Measurements from ENCODE around the gene PPIL3. TPM values are rescaled to one million over a fixed set of nuclear protein-coding genes. Genes with fewer than 3 reads are reported as not detected.

The PPIL3 gene
- total and polyA plus RNA-seq, 9 donors = 19.1 to 64.7 (median 38.4) TPM

DNA sequence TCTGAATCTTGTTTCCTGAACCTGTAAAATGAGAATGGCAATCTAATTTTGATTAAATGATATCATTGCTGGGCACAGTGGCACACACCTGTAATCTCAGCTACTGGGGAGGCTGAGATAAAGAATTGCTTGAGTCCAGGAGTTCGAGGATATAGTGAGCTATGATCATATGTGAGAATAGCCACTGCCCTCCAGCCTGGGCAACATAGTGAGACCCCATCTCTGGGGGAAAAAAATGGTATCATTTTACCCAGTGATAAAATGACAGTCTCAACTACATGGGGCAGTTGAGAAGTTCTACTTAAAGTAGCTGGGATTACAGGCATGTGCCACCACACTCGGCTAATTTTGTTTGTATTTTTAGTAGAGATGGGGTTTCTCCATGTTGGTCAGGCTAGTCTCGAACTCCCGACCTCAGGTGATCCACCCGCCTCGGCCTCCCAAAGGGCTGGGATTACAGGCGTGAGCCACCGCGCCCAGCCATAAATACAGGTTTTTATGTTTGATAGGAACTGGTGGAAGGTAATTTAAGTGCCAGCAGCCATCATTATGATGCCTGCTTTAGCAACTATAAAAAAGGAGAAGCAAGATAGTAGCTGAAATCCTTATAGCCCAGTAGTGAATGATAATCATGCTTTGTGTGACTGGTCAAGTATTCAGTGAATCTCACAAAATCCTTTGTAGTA, 60.2 kb downstream of the PPIL3 start:
- Histone ChIP-seq H3K9me3 (no peaks in the 10 kb centered on the region), H3K36me3 (no peaks in the 10 kb centered on the region), H3K27me3 (no peaks in the 10 kb centered on the region), H3K27ac (peak overlapping the region in 1 of 2 donors; percentile 60), H3K4me3 (no peak overlapping the region), H3K4me1 (ENCODE audit: insufficient read depth) (peaks cover 18% of the 10 kb centered on the region)
- DNase-seq = no peak
- 92 to 95% (median 94%) methylated on average over 9 of the region's 9 CpGs for whole genome bisulfite sequencing, 3 donors
- TF ChIP-seq POLR2A (IDR thresholded peaks at IDR 0.05) (no peak), EP300 (IDR thresholded peaks at IDR 0.05) (no peak)
- TF ChIP-seq, protein P1, sequence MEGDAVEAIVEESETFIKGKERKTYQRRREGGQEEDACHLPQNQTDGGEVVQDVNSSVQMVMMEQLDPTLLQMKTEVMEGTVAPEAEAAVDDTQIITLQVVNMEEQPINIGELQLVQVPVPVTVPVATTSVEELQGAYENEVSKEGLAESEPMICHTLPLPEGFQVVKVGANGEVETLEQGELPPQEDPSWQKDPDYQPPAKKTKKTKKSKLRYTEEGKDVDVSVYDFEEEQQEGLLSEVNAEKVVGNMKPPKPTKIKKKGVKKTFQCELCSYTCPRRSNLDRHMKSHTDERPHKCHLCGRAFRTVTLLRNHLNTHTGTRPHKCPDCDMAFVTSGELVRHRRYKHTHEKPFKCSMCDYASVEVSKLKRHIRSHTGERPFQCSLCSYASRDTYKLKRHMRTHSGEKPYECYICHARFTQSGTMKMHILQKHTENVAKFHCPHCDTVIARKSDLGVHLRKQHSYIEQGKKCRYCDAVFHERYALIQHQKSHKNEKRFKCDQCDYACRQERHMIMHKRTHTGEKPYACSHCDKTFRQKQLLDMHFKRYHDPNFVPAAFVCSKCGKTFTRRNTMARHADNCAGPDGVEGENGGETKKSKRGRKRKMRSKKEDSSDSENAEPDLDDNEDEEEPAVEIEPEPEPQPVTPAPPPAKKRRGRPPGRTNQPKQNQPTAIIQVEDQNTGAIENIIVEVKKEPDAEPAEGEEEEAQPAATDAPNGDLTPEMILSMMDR (IDR thresholded peaks at IDR 0.05) = no peak
- intact Hi-C loops (cut with DNase I) = loop anchor here in 1 of 4 donors (5.0 kb wide), 1 partner anchor 256 kb away; no protein-coding TSS in a partner anchor

DNA sequence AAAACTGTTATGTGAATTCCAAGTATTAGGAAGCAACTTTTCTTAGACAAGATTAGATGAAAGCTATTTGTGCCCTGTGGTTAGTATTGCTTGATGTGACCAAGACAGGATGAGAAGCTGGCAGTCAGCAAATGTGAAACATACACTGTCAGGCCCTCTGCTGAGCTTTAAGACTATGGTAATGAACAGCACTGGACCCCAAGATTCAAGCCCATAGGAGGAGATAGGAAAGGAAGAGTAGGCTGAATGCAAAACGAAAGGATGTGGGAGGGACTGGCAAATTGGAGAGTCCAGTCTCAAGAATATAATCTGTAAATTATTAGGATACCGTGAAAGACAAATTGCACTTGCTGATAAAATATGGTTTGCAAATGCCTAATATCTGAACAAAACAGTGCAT, 60.8 kb downstream of the PPIL3 start:
- Histone ChIP-seq H3K27me3 (no peaks in the 10 kb centered on the region), H3K4me1 (ENCODE audit: insufficient read depth) (peaks cover 18% of the 10 kb centered on the region), H3K9me3 (no peaks in the 10 kb centered on the region), H3K36me3 (no peaks in the 10 kb centered on the region), H3K27ac (peak overlapping the region in 1 of 2 donors; percentile 60), H3K4me3 (no peak overlapping the region)
- TF ChIP-seq POLR2A (IDR thresholded peaks at IDR 0.05) (no peak), EP300 (IDR thresholded peaks at IDR 0.05) (no peak)
- TF ChIP-seq, protein P1 (IDR thresholded peaks at IDR 0.05) = no peak
- DNase-seq = no peak
- 25 to 36% (median 27%) methylated on average over 2 of the region's 2 CpGs for WGBS, 3 donors
- intact Hi-C loops (cut with DNase I) = loop anchor here in 1 of 4 donors (5.0 kb wide), 1 partner anchor 256 kb away; no protein-coding TSS in a partner anchor

DNA sequence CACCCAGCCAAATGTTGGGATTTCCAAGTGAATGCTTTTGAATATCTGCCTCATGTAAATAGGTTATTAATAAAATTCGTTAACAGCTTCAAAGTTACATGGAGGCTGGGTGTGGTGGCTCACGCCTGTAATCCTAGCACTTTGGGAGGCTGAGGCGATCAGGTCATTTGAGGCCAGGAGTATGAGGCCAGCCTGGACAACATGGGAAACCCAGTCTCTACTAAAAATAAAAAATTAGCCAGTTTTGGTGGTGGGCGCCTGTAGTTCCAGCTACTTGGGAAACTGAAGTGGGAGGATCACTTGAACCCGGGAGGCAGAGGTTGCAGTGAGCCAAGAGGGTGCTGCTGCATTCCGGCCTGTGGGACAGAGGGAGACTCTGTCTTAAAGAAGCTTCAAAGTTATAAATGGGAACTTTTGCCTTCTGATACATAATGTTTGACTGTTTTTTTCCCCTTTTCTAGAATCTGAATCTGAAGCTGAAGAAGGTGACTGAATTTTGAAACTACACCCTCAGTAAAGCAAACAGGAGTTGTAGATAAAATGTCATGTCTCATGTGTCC, 67.1 kb downstream of the PPIL3 start:
- Histone ChIP-seq H3K4me1 (ENCODE audit: insufficient read depth) (peaks cover 4% of the 10 kb centered on the region), H3K27ac (no peak overlapping the region), H3K36me3 (no peaks in the 10 kb centered on the region), H3K4me3 (no peak overlapping the region), H3K9me3 (no peaks in the 10 kb centered on the region), H3K27me3 (no peaks in the 10 kb centered on the region)
- TF ChIP-seq EP300 (IDR thresholded peaks at IDR 0.05) (no peak), POLR2A (IDR thresholded peaks at IDR 0.05) (no peak)
- TF ChIP-seq, protein P1 (IDR thresholded peaks at IDR 0.05) = no peak
- intact Hi-C loops (cut with DNase I) = no loop called here
- no peak for DNase-seq
- WGBS, 3 donors = 74 to 82% (median 77%) methylated on average over 6 of the region's 6 CpGs

Small RNA genes within 50 kb of the gene (small RNA-seq; reads per million reads assigned to genes)
- gene RF00019 = not detected
- not detected for gene RNA5SP115
- gene RNU6-312P = not detected
- not detected for gene RNU6-31P
- not detected for gene RNU6-762P

Other genes with a start within 250 kb of the PPIL3 start
- 100 to 1,000 TPM; 104 to 278 (median 156) TPM for gene BZW1, start 77.2 kb downstream of the PPIL3 start, total RNA-seq
- 100 to 1,000 TPM in 1 of 2 donors, 10 to 100 TPM in 1; 47.0 to 119 TPM for gene BZW1, start 77.2 kb downstream of the PPIL3 start, polyA plus RNA-seq
- gene CLK1, start 24.4 kb downstream of the PPIL3 start, total RNA-seq = 100 to 1,000 TPM in 6 of 7 donors, 10 to 100 TPM in 1; 88.3 to 266 (median 131) TPM
- gene CLK1, start 24.4 kb downstream of the PPIL3 start, polyA plus RNA-seq = 100 to 1,000 TPM; 112 to 157 TPM
- gene NIF3L1, start 294 bp upstream of the PPIL3 start, total RNA-seq = 10 to 100 TPM; 12.8 to 19.8 (median 16.4) TPM
- gene NIF3L1, start 294 bp upstream of the PPIL3 start, polyA plus RNA-seq = 10 to 100 TPM; 22.4 to 29.6 TPM
- 10 to 100 TPM; 12.8 to 31.4 (median 29.0) TPM for gene ORC2, start 74.6 kb upstream of the PPIL3 start, total RNA-seq
- gene ORC2, start 74.6 kb upstream of the PPIL3 start, polyA plus RNA-seq = 10 to 100 TPM in 1 of 2 donors, 1 to 10 TPM in 1; 9.8 to 20.5 TPM
- 10 to 100 TPM; 10.6 to 21.1 (median 18.1) TPM for gene HYCC2, start 182.6 kb upstream of the PPIL3 start, total RNA-seq
- 1 to 10 TPM; 3.4 to 6.5 TPM for gene HYCC2, start 182.6 kb upstream of the PPIL3 start, polyA plus RNA-seq
- gene NDUFB3, start 182.9 kb upstream of the PPIL3 start, total RNA-seq = 10 to 100 TPM; 20.5 to 50.6 (median 47.6) TPM
- 10 to 100 TPM; 34.7 to 52.5 TPM for gene NDUFB3, start 182.9 kb upstream of the PPIL3 start, polyA plus RNA-seq
- 100 to 1,000 TPM in 1 of 7 donors, 10 to 100 TPM in 6; 50.0 to 111 (median 67.9) TPM for gene CFLAR, start 227.1 kb upstream of the PPIL3 start, total RNA-seq
- 10 to 100 TPM; 26.7 to 88.7 TPM for gene CFLAR, start 227.1 kb upstream of the PPIL3 start, polyA plus RNA-seq

Measured in ovary (tissue), 9 donors.